Right atrium auricular region (tissue), 2 donors: ENCODE measurements around the gene NPTX1. TPM values are rescaled to one million over a fixed set of nuclear protein-coding genes. Genes with fewer than 3 reads are reported as not detected.

Source experiments
- DNase-seq: peaks from one replicate; pipeline ENCODE4 v3.0.0-alpha.2; 2019; ENCODE audit warnings: low spot score
- H3K27ac ChIP-seq, 2 donors: fragments of 200-600 bp; sonication (generic); 1 replicate in 1 of 2; 2 replicates in 1 of 2; pipeline ENCODE4 v1.5.1; 2016 to 2019
- H3K27me3 ChIP-seq, 2 donors: fragments of 200-600 bp; sonication (generic); one replicate each; pipeline versions ENCODE4 v1.5.1 to v1.6.0; 2017 to 2019
- H3K36me3 ChIP-seq: fragments of 200-600 bp; sonication (generic); one replicate; pipeline ENCODE4 v1.5.1; 2016
- H3K4me1 ChIP-seq, 2 donors: fragments of 200-600 bp; sonication (generic); one replicate each; pipeline versions ENCODE4 v1.5.1 to v1.6.0; 2017 to 2019
- H3K4me3 ChIP-seq, 2 donors: fragments of 200-600 bp; sonication (generic); 1 replicate in 1 of 2; 2 replicates in 1 of 2; pipeline ENCODE4 v1.5.1; 2017 to 2019; ENCODE audit warnings: mild to moderate bottlenecking in 1 of 2, moderate library complexity in 1 of 2
- H3K9me3 ChIP-seq, 2 donors: fragments of 200-600 bp; sonication (generic); one replicate each; pipeline ENCODE4 v1.5.1; 2019
- CTCF ChIP-seq, 2 donors: fragments of 200-600 bp; sonication (generic); IDR thresholded peaks; one replicate each; pipeline ENCODE4 v1.5.1; 2019; ENCODE audit warnings: antibody characterized with exemption in 2 of 2
- microRNA-seq, 2 donors: library from miRNA; unstranded; fragments of <30 nt; microRNA quantifications; one replicate each; pipeline ENCODE4, GENCODE V29; 2016 to 2017; ENCODE audit warnings: borderline number of aligned reads in 2 of 2, borderline replicate concordance in 1 of 2
- total RNA-seq, 2 donors: library from RNA; depleted of rRNA; stranded (reverse); fragments of >200 nt; gene quantifications; one replicate each; pipeline ENCODE4 v1.1.0, GENCODE V29; 2016

Gene NPTX1
- total RNA-seq, 2 donors from 2014 or later, result not detected

GRCh38 chr17:80422981-80423380 lies 53.4 kb downstream of the NPTX1 start:
- peaks cover 2% of the 10 kb centered on the region for H3K36me3 ChIP-seq
- no peak overlapping the region for H3K27ac ChIP-seq
- TF ChIP-seq CTCF (IDR thresholded peaks at IDR 0.05), result no peak
- no peak overlapping the region for H3K4me3 ChIP-seq
- H3K4me1 ChIP-seq, result peaks cover 0 to 14% of the 10 kb centered on the region in 2 donors
- H3K27me3 ChIP-seq, result no peaks in the 10 kb centered on the region
- H3K9me3 ChIP-seq, result no peaks in the 10 kb centered on the region
- DNase-seq, result no peak

GRCh38 chr17:80422276-80422675 lies 54.1 kb downstream of the NPTX1 start:
- DNase-seq, result no peak
- Histone ChIP-seq H3K27me3 (no peaks in the 10 kb centered on the region), H3K27ac (no peak overlapping the region), H3K4me3 (no peak overlapping the region), H3K9me3 (no peaks in the 10 kb centered on the region), H3K36me3 (peaks cover 9% of the 10 kb centered on the region), H3K4me1 (peaks cover 0 to 15% of the 10 kb centered on the region in 2 donors)
- TF ChIP-seq CTCF (IDR thresholded peaks at IDR 0.05), result no peak

GRCh38 chr17:80421381-80422090 lies 54.9 kb downstream of the NPTX1 start:
- H3K4me1 ChIP-seq, result peaks cover 0 to 16% of the 10 kb centered on the region in 2 donors
- H3K36me3 ChIP-seq, result peaks cover 14% of the 10 kb centered on the region
- H3K27ac ChIP-seq, result no peak overlapping the region
- no peak for DNase-seq
- no peak overlapping the region for H3K4me3 ChIP-seq
- TF ChIP-seq CTCF (IDR thresholded peaks at IDR 0.05), result no peak
- no peaks in the 10 kb centered on the region for H3K9me3 ChIP-seq
- H3K27me3 ChIP-seq, result no peaks in the 10 kb centered on the region

GRCh38 chr17:80419255-80419654 lies 57.2 kb downstream of the NPTX1 start:
- TF ChIP-seq CTCF (IDR thresholded peaks at IDR 0.05), result no peak

GRCh38 chr17:80418589-80418988 lies 57.8 kb downstream of the NPTX1 start:
- no peak overlapping the region for H3K4me3 ChIP-seq
- DNase-seq, result no peak
- TF ChIP-seq CTCF (IDR thresholded peaks at IDR 0.05), result no peak
- no peaks in the 10 kb centered on the region for H3K9me3 ChIP-seq
- peaks cover 0 to 37% of the 10 kb centered on the region in 2 donors for H3K4me1 ChIP-seq
- no peaks in the 10 kb centered on the region for H3K27me3 ChIP-seq
- H3K27ac ChIP-seq, result no peak overlapping the region
- peaks cover 14% of the 10 kb centered on the region for H3K36me3 ChIP-seq

More at GRCh38 chr17:80419255-80419654, 57.2 kb downstream of the NPTX1 start:
- H3K4me1 ChIP-seq, result peaks cover 0 to 30% of the 10 kb centered on the region in 2 donors
- no peaks in the 10 kb centered on the region for H3K27me3 ChIP-seq
- peaks cover 14% of the 10 kb centered on the region for H3K36me3 ChIP-seq
- no peak overlapping the region for H3K27ac ChIP-seq
- no peak overlapping the region for H3K4me3 ChIP-seq
- DNase-seq, result no peak
- H3K9me3 ChIP-seq, result no peaks in the 10 kb centered on the region

Small RNA genes lying within 50 kb of the gene (microRNA-seq; reads per million reads assigned to microRNA genes)
- 0 reads per million in 2 donors for gene MIR4730

Other genes with a start within 250 kb of the NPTX1 start
- gene RNF213, start 215.8 kb downstream of the NPTX1 start, total RNA-seq, result 10 to 100 TPM; 27.3 to 36.8 TPM
- 1 to 10 TPM; 3.8 to 4.9 TPM for gene ENDOV, start 61.4 kb downstream of the NPTX1 start, total RNA-seq
- 10 to 100 TPM; 19.9 to 22.6 TPM for gene RPTOR, start 68.2 kb upstream of the NPTX1 start, total RNA-seq